Measurements from ENCODE around the gene METRNL. TPM values are rescaled to one million over a fixed set of nuclear protein-coding genes. Genes with fewer than 3 reads are reported as not detected.
A peak's percentile ranks its signal among the peaks of the same experiment; 100 is the strongest.

Gene METRNL
- total RNA-seq, 1 experiment from 2014 or later, result 33.8 TPM

GRCh38 chr17:83105512-83105911 is 26.1 kb downstream of the METRNL start:
- peaks cover 18% of the 10 kb centered on the region for H3K36me3 Mint-ChIP-seq (ENCODE audit: insufficient read depth, unreplicated experiment)
- intact Hi-C loops (cut with micrococcal nuclease; ENCODE audit: unreplicated experiment), result no loop called here
- no peaks in the 10 kb centered on the region for H3K4me1 Mint-ChIP-seq (ENCODE audit: low read depth, unreplicated experiment)
- H3K9me3 Mint-ChIP-seq (ENCODE audit: unreplicated experiment), result no peaks in the 10 kb centered on the region
- CTCF ChIA-PET, result interaction anchor here (1.1 kb wide), 1 partner anchor 45 kb away, joined by 3 read pairs; no protein-coding TSS in a partner anchor
- BruUV-seq (replicated peaks), result no TSS peak
- no peak for DNase-seq
- H3K27me3 Mint-ChIP-seq (ENCODE audit: insufficient read depth, unreplicated experiment), result no peaks in the 10 kb centered on the region
- no peak overlapping the region for H3K4me3 Mint-ChIP-seq (ENCODE audit: unreplicated experiment)
- H3K9me3 ChIP-seq, result no peaks in the 10 kb centered on the region
- no peak overlapping the region for H3K4me3 ChIP-seq (ENCODE audit: low read depth, low read length)
- no peaks in the 10 kb centered on the region for H3K36me3 ChIP-seq (ENCODE audit: control insufficient read depth, insufficient read depth, low read length)
- H3K27me3 ChIP-seq (replicated peaks; ENCODE audit: control insufficient read depth, insufficient read depth, low read length), result no peaks in the 10 kb centered on the region
- no peak for TF ChIP-seq CTCF (IDR thresholded peaks at IDR 0.05; ENCODE audit: insufficient read depth in 1 of 2, low read depth in 1 of 2, low read length in 1 of 2, severe bottlenecking in 1 of 2, unreplicated experiment in 1 of 2)
- H3K4me1 ChIP-seq, result peaks cover 19% of the 10 kb centered on the region
- no peak overlapping the region for H3K27ac Mint-ChIP-seq (ENCODE audit: unreplicated experiment)
- POLR2A ChIA-PET, result interaction anchor here (0.6 kb wide), 1 partner anchor 244 kb away, joined by 3 read pairs; no protein-coding TSS in a partner anchor

GRCh38 chr17:83106056-83106588 is 26.7 kb downstream of the METRNL start:
- no peak for TF ChIP-seq CTCF (IDR thresholded peaks at IDR 0.05; ENCODE audit: insufficient read depth in 1 of 2, low read depth in 1 of 2, low read length in 1 of 2, severe bottlenecking in 1 of 2, unreplicated experiment in 1 of 2)
- no peak for DNase-seq
- no TSS peak for BruUV-seq (replicated peaks)
- H3K4me3 Mint-ChIP-seq (ENCODE audit: unreplicated experiment), result no peak overlapping the region
- peaks cover 16% of the 10 kb centered on the region for H3K36me3 Mint-ChIP-seq (ENCODE audit: insufficient read depth, unreplicated experiment)
- H3K9me3 Mint-ChIP-seq (ENCODE audit: unreplicated experiment), result no peaks in the 10 kb centered on the region
- ChIA-PET CTCF (no interaction called here), POLR2A (interaction anchor here (0.6 kb wide), 1 partner anchor 245 kb away, joined by 3 read pairs; no protein-coding TSS in a partner anchor)
- Histone ChIP-seq H3K27me3 (replicated peaks; ENCODE audit: control insufficient read depth, insufficient read depth, low read length) (no peaks in the 10 kb centered on the region), H3K4me3 (ENCODE audit: low read depth, low read length) (no peak overlapping the region), H3K36me3 (ENCODE audit: control insufficient read depth, insufficient read depth, low read length) (no peaks in the 10 kb centered on the region), H3K4me1 (peaks cover 23% of the 10 kb centered on the region), H3K9me3 (no peaks in the 10 kb centered on the region)
- H3K27ac Mint-ChIP-seq (ENCODE audit: unreplicated experiment), result no peak overlapping the region
- no peaks in the 10 kb centered on the region for H3K4me1 Mint-ChIP-seq (ENCODE audit: low read depth, unreplicated experiment)
- H3K27me3 Mint-ChIP-seq (ENCODE audit: insufficient read depth, unreplicated experiment), result no peaks in the 10 kb centered on the region
- intact Hi-C loops (cut with micrococcal nuclease; ENCODE audit: unreplicated experiment), result no loop called here

DNA sequence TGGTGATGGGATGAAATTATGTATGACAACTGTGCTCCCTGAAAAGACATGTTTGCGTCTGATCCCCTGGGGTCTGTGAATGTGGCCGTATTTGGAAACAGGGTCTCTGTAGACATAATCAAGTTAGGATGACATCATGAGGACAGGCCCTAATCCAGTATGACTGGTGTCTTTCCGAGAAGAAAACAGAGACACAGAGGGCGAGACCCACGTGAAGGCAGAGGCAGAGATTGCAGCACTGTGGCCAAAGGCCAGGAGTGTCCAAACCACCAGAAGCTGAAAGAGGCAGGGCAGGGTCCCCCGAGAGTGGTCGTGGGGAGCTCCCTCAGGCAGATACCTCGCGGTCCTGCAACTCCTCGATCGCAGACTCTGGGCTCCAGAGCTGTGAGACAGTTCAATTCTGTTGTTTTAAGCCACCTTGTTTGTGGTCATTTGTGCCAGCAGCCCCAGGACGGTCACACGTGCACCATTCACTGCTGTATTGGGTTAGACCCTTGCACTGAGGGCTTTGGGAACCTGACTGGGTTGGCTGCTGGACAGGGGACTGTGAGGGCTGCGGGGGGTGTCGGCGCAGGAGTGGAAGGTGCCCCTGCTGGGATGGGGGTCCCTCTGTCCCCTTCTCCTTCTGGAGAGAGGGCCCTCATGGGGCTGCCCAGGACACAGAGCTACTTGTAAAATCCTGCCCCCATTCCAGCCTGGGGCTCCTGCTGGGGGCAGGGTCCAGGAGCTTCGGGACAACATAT is 27.7 kb downstream of the METRNL start:
- Mint-ChIP-seq H3K36me3 (ENCODE audit: insufficient read depth, unreplicated experiment) (peaks cover 14% of the 10 kb centered on the region), H3K27ac (ENCODE audit: unreplicated experiment) (peak overlapping the region; percentile 35), H3K27me3 (ENCODE audit: insufficient read depth, unreplicated experiment) (no peaks in the 10 kb centered on the region), H3K9me3 (ENCODE audit: unreplicated experiment) (no peaks in the 10 kb centered on the region), H3K4me3 (ENCODE audit: unreplicated experiment) (no peak overlapping the region), H3K4me1 (ENCODE audit: low read depth, unreplicated experiment) (no peaks in the 10 kb centered on the region)
- intact Hi-C loops (cut with micrococcal nuclease; ENCODE audit: unreplicated experiment), result no loop called here
- DNase-seq, result no peak
- no TSS peak for BruUV-seq (replicated peaks)
- Histone ChIP-seq H3K4me1 (peaks cover 19% of the 10 kb centered on the region), H3K27me3 (replicated peaks; ENCODE audit: control insufficient read depth, insufficient read depth, low read length) (no peaks in the 10 kb centered on the region), H3K36me3 (ENCODE audit: control insufficient read depth, insufficient read depth, low read length) (no peaks in the 10 kb centered on the region), H3K9me3 (no peaks in the 10 kb centered on the region), H3K4me3 (ENCODE audit: low read depth, low read length) (no peak overlapping the region)
- ChIA-PET CTCF (no interaction called here), POLR2A (no interaction called here)
- no peak for TF ChIP-seq CTCF (IDR thresholded peaks at IDR 0.05; ENCODE audit: insufficient read depth in 1 of 2, low read depth in 1 of 2, low read length in 1 of 2, severe bottlenecking in 1 of 2, unreplicated experiment in 1 of 2)

Measured in Caco-2 (cell line).